BJ (cell line): ENCODE measurements around the gene P2RX7. TPM values are rescaled to one million over a fixed set of nuclear protein-coding genes. Genes with fewer than 3 reads are reported as not detected.

Experiments
- CTCF ChIA-PET: fragments of 350-600 bp; formaldehyde crosslinking; extraction: SDS; loops from one replicate; lab custom pipeline; 2021; ENCODE audit warnings: antibody characterized with exemption, inconsistent platforms; lab: Yijun Ruan, JAX
- POLR2A ChIA-PET: fragments of 300-600 bp; sonication (Branson Sonifier 250); formaldehyde crosslinking; extraction: SDS; loops from one replicate; lab custom pipeline; 2021; ENCODE audit warnings: antibody characterized with exemption; lab: Charles Lee
- DNase-seq: peaks from one replicate; pipeline ENCODE4 v3.0.0-alpha.2; 2011; ENCODE audit warnings: low read depth
- H3K27me3 ChIP-seq: 2 replicates; pipeline ENCODE4 v1.6.0; 2011; ENCODE audit warnings: low read length; ENCODE audit not compliant: control insufficient read depth, insufficient read depth
- H3K36me3 ChIP-seq: 2 replicates; pipeline ENCODE4 v1.5.1; 2011; ENCODE audit warnings: low read length; ENCODE audit not compliant: control insufficient read depth, insufficient read depth
- H3K4me3 ChIP-seq: 2 replicates; pipeline ENCODE4 v1.5.1; 2011; ENCODE audit warnings: low read depth, mild to moderate bottlenecking, control low read depth, low read length
- polyA plus RNA-seq: library from polyadenylated mRNA; depleted of rRNA; stranded (reverse); fragments of >200 nt; gene quantifications from 2 replicates; pipeline ENCODE4 v1.2.3, GENCODE V29; 2011
- TF ChIP-seq, protein P1 (sequence below): IDR thresholded peaks from 2 replicates; pipeline ENCODE4 v1.5.1; 2011; ENCODE audit warnings: low read depth, mild to moderate bottlenecking, control low read depth, inconsistent platforms, low read length, moderate library complexity; ENCODE audit not compliant: insufficient read depth

Gene P2RX7
- polyA plus RNA-seq, 1 experiment: 0.20 TPM

GRCh38 chr12:121170151-121170550, 37.5 kb downstream of the P2RX7 start:
- TF ChIP-seq, protein P1, sequence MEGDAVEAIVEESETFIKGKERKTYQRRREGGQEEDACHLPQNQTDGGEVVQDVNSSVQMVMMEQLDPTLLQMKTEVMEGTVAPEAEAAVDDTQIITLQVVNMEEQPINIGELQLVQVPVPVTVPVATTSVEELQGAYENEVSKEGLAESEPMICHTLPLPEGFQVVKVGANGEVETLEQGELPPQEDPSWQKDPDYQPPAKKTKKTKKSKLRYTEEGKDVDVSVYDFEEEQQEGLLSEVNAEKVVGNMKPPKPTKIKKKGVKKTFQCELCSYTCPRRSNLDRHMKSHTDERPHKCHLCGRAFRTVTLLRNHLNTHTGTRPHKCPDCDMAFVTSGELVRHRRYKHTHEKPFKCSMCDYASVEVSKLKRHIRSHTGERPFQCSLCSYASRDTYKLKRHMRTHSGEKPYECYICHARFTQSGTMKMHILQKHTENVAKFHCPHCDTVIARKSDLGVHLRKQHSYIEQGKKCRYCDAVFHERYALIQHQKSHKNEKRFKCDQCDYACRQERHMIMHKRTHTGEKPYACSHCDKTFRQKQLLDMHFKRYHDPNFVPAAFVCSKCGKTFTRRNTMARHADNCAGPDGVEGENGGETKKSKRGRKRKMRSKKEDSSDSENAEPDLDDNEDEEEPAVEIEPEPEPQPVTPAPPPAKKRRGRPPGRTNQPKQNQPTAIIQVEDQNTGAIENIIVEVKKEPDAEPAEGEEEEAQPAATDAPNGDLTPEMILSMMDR: no peak

DNA sequence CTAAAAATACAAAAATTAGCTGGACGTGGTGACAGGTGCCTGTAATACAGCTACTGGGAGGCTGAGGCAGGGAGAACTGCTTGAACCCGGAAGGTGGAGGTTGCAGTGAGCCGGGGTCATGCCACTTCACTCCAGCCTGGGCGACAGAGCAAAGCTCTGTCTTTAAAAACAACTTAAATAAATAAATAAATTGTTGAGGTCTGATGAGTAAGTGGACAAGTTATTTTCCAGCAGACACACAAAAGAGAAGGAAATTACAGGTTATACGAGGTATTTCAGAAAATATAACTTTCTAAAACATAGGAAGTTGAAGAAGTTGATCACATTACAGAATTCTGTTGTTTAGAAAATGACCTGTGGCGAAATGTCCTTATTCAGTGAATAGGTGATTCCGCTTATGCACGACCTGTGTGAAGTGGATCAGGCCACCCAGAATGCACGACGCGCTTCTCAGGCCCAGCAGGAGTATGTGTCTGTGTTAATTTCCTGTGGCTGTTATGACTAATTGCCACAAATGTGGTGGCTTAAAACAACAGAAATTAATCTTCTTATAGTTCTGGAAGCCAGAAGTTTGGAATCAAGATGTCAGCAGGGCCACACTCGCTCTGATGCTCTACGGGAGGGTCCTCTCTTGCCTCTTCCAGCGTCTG, 38.1 kb downstream of the P2RX7 start:
- TF ChIP-seq, protein P1: no peak
- ChIA-PET CTCF (no interaction called here), POLR2A (no interaction called here)
- Histone ChIP-seq H3K36me3 (no peaks in the 10 kb centered on the region), H3K27me3 (no peaks in the 10 kb centered on the region; the same call in 1 of the 2 replicates), H3K4me3 (no peak overlapping the region)
- no peak for DNase-seq

More at GRCh38 chr12:121170151-121170550, 37.5 kb downstream of the P2RX7 start:
- H3K27me3 ChIP-seq: no peaks in the 10 kb centered on the region; the same call in 1 of the 2 replicates
- H3K36me3 ChIP-seq: no peaks in the 10 kb centered on the region
- DNase-seq: no peak
- ChIA-PET POLR2A (no interaction called here), CTCF (interaction anchor here (0.5 kb wide), 1 partner anchor 491 kb away, joined by 3 read pairs; no protein-coding TSS in a partner anchor)
- H3K4me3 ChIP-seq: no peak overlapping the region

DNA sequence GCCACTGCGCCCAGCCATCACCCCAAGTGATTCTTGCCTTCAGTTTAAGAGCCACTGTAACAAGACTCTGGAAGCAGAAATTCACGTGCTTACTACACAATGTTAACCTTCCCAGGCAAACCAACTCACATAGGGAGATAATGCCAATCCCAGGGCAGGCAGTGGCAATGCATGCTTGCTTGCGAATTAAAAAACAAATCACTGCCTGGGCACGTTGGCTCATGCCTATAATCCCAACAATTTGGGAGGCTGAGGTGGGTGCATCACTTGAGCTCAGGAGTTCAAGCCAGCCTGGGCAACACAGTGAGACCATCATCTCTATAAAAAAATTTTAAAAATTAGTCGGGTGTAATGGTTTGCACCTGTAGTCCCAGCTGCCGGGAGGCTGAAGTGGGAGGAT, 39.5 kb downstream of the P2RX7 start:
- CTCF ChIA-PET: no interaction called here
- Histone ChIP-seq H3K27me3 (no peaks in the 10 kb centered on the region; the same call in 1 of the 2 replicates), H3K36me3 (no peaks in the 10 kb centered on the region), H3K4me3 (no peak overlapping the region)
- TF ChIP-seq, protein P1: no peak
- POLR2A ChIA-PET: no interaction called here
- DNase-seq: no peak

GRCh38 chr12:121175383-121176119, 42.9 kb downstream of the P2RX7 start:
- DNase-seq: no peak
- CTCF ChIA-PET: no interaction called here

More at GRCh38 chr12:121175383-121176119, 42.9 kb downstream of the P2RX7 start:
- Histone ChIP-seq H3K36me3 (no peaks in the 10 kb centered on the region), H3K27me3 (no peaks in the 10 kb centered on the region; the same call in 1 of the 2 replicates), H3K4me3 (no peak overlapping the region)
- TF ChIP-seq, protein P1: no peak
- POLR2A ChIA-PET: no interaction called here
